WTC11 (cell line): ENCODE data around the gene DAD1. TPM values are rescaled to one million over a fixed set of nuclear protein-coding genes. Genes with fewer than 3 reads are reported as not detected.

Source experiments
- ATAC-seq: fragments of 200-7000 bp; cut with Tn5 transposase; 2 replicates; pipeline ENCODE4 v1.10.0; 2021; ENCODE audit warnings: mild to moderate bottlenecking, moderate library complexity
- CTCF ChIA-PET: fragments of 300-600 bp; sonication (Branson Sonifier 250); formaldehyde crosslinking; loops from one replicate; lab custom pipeline; 2021; ENCODE audit warnings: antibody characterized with exemption; lab: Charles Lee
- POLR2A ChIA-PET: fragments of 350-600 bp; sonication (Branson Sonifier 250); formaldehyde crosslinking; loops from one replicate; lab custom pipeline; 2021; ENCODE audit warnings: antibody characterized with exemption; lab: Charles Lee
- DNase-seq: peaks from one replicate; pipeline ENCODE4 v3.0.0; 2021; ENCODE audit warnings: low spot score
- H3K27ac Mint-ChIP-seq: 2 replicates; pipeline ENCODE4 v1.8.0; 2021; ENCODE audit warnings: mixed read lengths
- H3K27me3 Mint-ChIP-seq: 2 replicates; pipeline ENCODE4 v1.8.0; 2021; ENCODE audit warnings: low read depth, mild to moderate bottlenecking, moderate library complexity, mixed read lengths
- H3K36me3 Mint-ChIP-seq: 2 replicates; pipeline ENCODE4 v1.8.0; 2021; ENCODE audit warnings: mixed read lengths
- H3K4me1 Mint-ChIP-seq: 2 replicates; pipeline ENCODE4 v1.8.0; 2022; ENCODE audit warnings: mixed read lengths
- H3K4me3 Mint-ChIP-seq: 2 replicates; pipeline ENCODE4 v1.8.0; 2021; ENCODE audit warnings: mild to moderate bottlenecking, moderate library complexity, mixed read lengths
- H3K9me3 Mint-ChIP-seq: 2 replicates; pipeline ENCODE4 v1.8.0; 2021; ENCODE audit warnings: mixed read lengths
- ATF3 ChIP-seq: sonication (generic); formaldehyde crosslinking; conservative IDR thresholded peaks from 2 replicates; pipeline ENCODE4 v1.8.1; 2022; ENCODE audit warnings: mild to moderate bottlenecking, missing genetic modification reagents
- CDX4 ChIP-seq: fragments of 250-450 bp; sonication (Bioruptor Pico); IDR thresholded peaks from 2 replicates; pipeline ENCODE4 v1.9.0; 2021; ENCODE audit warnings: moderate library complexity, mild to moderate bottlenecking, inconsistent platforms, borderline replicate concordance
- E2F4 ChIP-seq: sonication (generic); formaldehyde crosslinking; IDR thresholded peaks from 2 replicates; pipeline ENCODE4 v1.8.1; 2022; ENCODE audit warnings: low read depth, mild to moderate bottlenecking, moderate library complexity, missing genetic modification reagents, borderline replicate concordance
- ETV6 ChIP-seq: sonication (generic); formaldehyde crosslinking; IDR thresholded peaks from 2 replicates; pipeline ENCODE4 v1.8.1; 2022; ENCODE audit warnings: mild to moderate bottlenecking, missing genetic modification reagents
- FOXJ3 ChIP-seq: sonication (generic); formaldehyde crosslinking; IDR thresholded peaks from 2 replicates; pipeline ENCODE4 v1.9.0; 2021; ENCODE audit warnings: missing genetic modification reagents, mild to moderate bottlenecking, borderline replicate concordance
- FOXP1 ChIP-seq: sonication (generic); formaldehyde crosslinking; IDR thresholded peaks from 2 replicates; pipeline ENCODE4 v1.8.0; 2022; ENCODE audit warnings: missing genetic modification reagents, mild to moderate bottlenecking, moderate library complexity, borderline replicate concordance
- HMGA2 ChIP-seq: fragments of 250-450 bp; sonication (Bioruptor Pico); IDR thresholded peaks from 2 replicates; pipeline ENCODE4 v1.4.0; 2021; ENCODE audit warnings: mild to moderate bottlenecking, moderate library complexity
- IRF1 ChIP-seq: sonication (generic); formaldehyde crosslinking; IDR thresholded peaks from 2 replicates; pipeline ENCODE4 v1.8.0; 2023; ENCODE audit warnings: missing genetic modification reagents
- KAT7 ChIP-seq: sonication (generic); formaldehyde crosslinking; IDR thresholded peaks from 2 replicates; pipeline ENCODE4 v1.8.1; 2023; ENCODE audit warnings: missing genetic modification reagents, mild to moderate bottlenecking, borderline replicate concordance
- NFE2L1 ChIP-seq: sonication (generic); formaldehyde crosslinking; IDR thresholded peaks from 2 replicates; pipeline ENCODE4 v1.8.1; 2023; ENCODE audit warnings: missing genetic modification reagents
- NFYB ChIP-seq: sonication (generic); formaldehyde crosslinking; conservative IDR thresholded peaks from 2 replicates; pipeline ENCODE4 v1.8.0; 2022; ENCODE audit warnings: low read depth, missing genetic modification reagents
- RORB ChIP-seq: fragments of 250-450 bp; sonication (Bioruptor Pico); IDR thresholded peaks from 2 replicates; pipeline ENCODE4 v1.9.0; 2021; ENCODE audit warnings: mild to moderate bottlenecking
- TEAD1 ChIP-seq: sonication (generic); formaldehyde crosslinking; IDR thresholded peaks from 2 replicates; pipeline ENCODE4 v1.8.0; 2022; ENCODE audit warnings: mild to moderate bottlenecking, missing genetic modification reagents
- ZNF317 ChIP-seq: sonication (generic); formaldehyde crosslinking; IDR thresholded peaks from 2 replicates; pipeline ENCODE4 v1.8.1; 2023; ENCODE audit warnings: low read depth, mild to moderate bottlenecking, moderate library complexity, missing genetic modification reagents, borderline replicate concordance
- ZNF423 ChIP-seq: fragments of 250-450 bp; sonication (Bioruptor Pico); IDR thresholded peaks from 2 replicates; pipeline ENCODE4 v2.1.2; 2022; ENCODE audit warnings: mild to moderate bottlenecking, moderate library complexity
- ZNF425 ChIP-seq: fragments of 250-450 bp; sonication (Bioruptor Pico); conservative IDR thresholded peaks from 2 replicates; pipeline ENCODE4 v1.9.0; 2021; ENCODE audit warnings: mild to moderate bottlenecking
- ZNF671 ChIP-seq: fragments of 250-450 bp; sonication (Bioruptor Pico); IDR thresholded peaks from 2 replicates; pipeline ENCODE4 v1.8.0; 2021; ENCODE audit warnings: mild to moderate bottlenecking
- total RNA-seq: library from RNA; stranded (reverse); gene quantifications from 3 replicates; pipeline ENCODE4 v1.2.3, GENCODE V29; 2021

DAD1 gene
- total RNA-seq, 1 experiment from 2014 or later = 125 TPM

- CTCF ChIA-PET = interaction anchor here (0.5 to 4.2 kb wide), 3 partner anchors 9 to 66 kb away, joined by 3 to 112 read pairs (median 3); no protein-coding TSS in a partner anchor
- ATAC-seq (no peak), DNase-seq (no peak)
- peaks cover 30% of the 10 kb centered on the region for H3K4me1 Mint-ChIP-seq
- TF ChIP-seq HMGA2 (CRISPR knock-in tag) (no peak), ZNF317 (CRISPR knock-in tag) (no peak), ZNF423 (CRISPR knock-in tag) (no peak), E2F4 (no peak), CDX4 (CRISPR knock-in tag) (no peak), KAT7 (CRISPR knock-in tag) (no peak), FOXP1 (CRISPR knock-in tag) (no peak)
- TF ChIP-seq, all 79 proteins: peak for 0
- Mint-ChIP-seq H3K27me3 (peaks cover 3% of the 10 kb centered on the region; the same call in 1 of the 2 replicates), H3K9me3 (no peaks in the 10 kb centered on the region), H3K27ac (peak overlapping the region; percentile 77; the same call in 1 of the 2 replicates), H3K36me3 (no peaks in the 10 kb centered on the region), H3K4me3 (peak overlapping the region; percentile 16; the same call in 1 of the 2 replicates)
- POLR2A ChIA-PET = no interaction called here
Observed at GRCh38 chr14:22587247-22587646, 1.8 kb downstream of the DAD1 start.

- Mint-ChIP-seq H3K9me3 (no peaks in the 10 kb centered on the region), H3K4me1 (peaks cover 13% of the 10 kb centered on the region), H3K36me3 (no peaks in the 10 kb centered on the region), H3K27ac (no peak overlapping the region), H3K4me3 (no peak overlapping the region), H3K27me3 (peaks cover under 1% of the 10 kb centered on the region)
- ATAC-seq (no peak), DNase-seq (no peak)
- TF ChIP-seq IRF1 (CRISPR knock-in tag) (no peak), ETV6 (CRISPR knock-in tag) (no peak), NFYB (CRISPR knock-in tag) (no peak), FOXJ3 (CRISPR knock-in tag) (no peak), RORB (CRISPR knock-in tag) (no peak), ZNF671 (CRISPR knock-in tag) (no peak)
- ChIA-PET CTCF (interaction anchor here (2.2 kb wide), 1 partner anchor 13 kb away, joined by 17 read pairs; no protein-coding TSS in a partner anchor), POLR2A (no interaction called here)
Observed at GRCh38 chr14:22583994-22584393, 5.0 kb downstream of the DAD1 start.

GRCh38 chr14:22580625-22581024 lies 8.4 kb downstream of the DAD1 start:
- H3K4me3 Mint-ChIP-seq = no peak overlapping the region
- TF ChIP-seq ZNF423 (CRISPR knock-in tag) (no peak), TEAD1 (CRISPR knock-in tag) (no peak), ATF3 (no peak), NFE2L1 (no peak), ZNF425 (CRISPR knock-in tag) (no peak)
- H3K27me3 Mint-ChIP-seq = no peaks in the 10 kb centered on the region; the same call in 1 of the 2 replicates
- no peak for DNase-seq
- H3K27ac Mint-ChIP-seq = no peak overlapping the region; the same call in 1 of the 2 replicates
- ATAC-seq = no peak
- CTCF ChIA-PET = interaction anchor here (1.0 to 2.3 kb wide), 3 partner anchors 10 to 272 kb away, joined by 3 to 8 read pairs (median 3); no protein-coding TSS in a partner anchor
- POLR2A ChIA-PET = no interaction called here
- H3K9me3 Mint-ChIP-seq = no peaks in the 10 kb centered on the region
- no peaks in the 10 kb centered on the region for H3K36me3 Mint-ChIP-seq
- H3K4me1 Mint-ChIP-seq = no peaks in the 10 kb centered on the region
